SJSA1 (cell line): ENCODE results near the gene PCDH12. TPM values are rescaled to one million over a fixed set of nuclear protein-coding genes. Genes with fewer than 3 reads are reported as not detected.

Experiments
- DNase-seq, 2 experiments: peaks; one replicate each; pipeline ENCODE4 v3.0.0-alpha.2; 2015 to 2020; ENCODE audit warnings: low spot score in 2 of 2, low read depth in 1 of 2
- H3K27ac ChIP-seq: fragments of 250-450 bp; sonication (Bioruptor Pico); 2 replicates; pipeline ENCODE4 v1.5.1; 2020; ENCODE audit warnings: mild to moderate bottlenecking, moderate library complexity
- H3K27me3 ChIP-seq: fragments of 250-450 bp; sonication (Bioruptor Pico); replicated peaks from 2 replicates; pipeline ENCODE4 v1.5.1; 2020; ENCODE audit warnings: mild to moderate bottlenecking, moderate library complexity
- H3K36me3 ChIP-seq: fragments of 250-450 bp; sonication (Bioruptor Pico); 2 replicates; pipeline ENCODE4 v1.5.1; 2020; ENCODE audit warnings: mild to moderate bottlenecking
- H3K4me1 ChIP-seq: fragments of 250-450 bp; sonication (Bioruptor Pico); replicated peaks from 2 replicates; pipeline ENCODE4 v1.6.1; 2021; ENCODE audit warnings: mild to moderate bottlenecking
- H3K4me3 ChIP-seq: fragments of 250-450 bp; sonication (Bioruptor Pico); 2 replicates; pipeline ENCODE4 v1.5.1; 2020; ENCODE audit warnings: mild to moderate bottlenecking
- H3K9me3 ChIP-seq: fragments of 250-450 bp; sonication (Bioruptor Pico); replicated peaks from 2 replicates; pipeline ENCODE4 v1.5.1; 2020; ENCODE audit warnings: mild to moderate bottlenecking
- total RNA-seq: library from RNA; depleted of rRNA; stranded (reverse); fragments of >200 nt; shearing (Covaris generic); gene quantifications from 2 replicates; pipeline ENCODE4 v1.2.3, GENCODE V29; 2014; rRNA removed

The PCDH12 gene
- not detected in 2 replicates for total RNA-seq

DNA sequence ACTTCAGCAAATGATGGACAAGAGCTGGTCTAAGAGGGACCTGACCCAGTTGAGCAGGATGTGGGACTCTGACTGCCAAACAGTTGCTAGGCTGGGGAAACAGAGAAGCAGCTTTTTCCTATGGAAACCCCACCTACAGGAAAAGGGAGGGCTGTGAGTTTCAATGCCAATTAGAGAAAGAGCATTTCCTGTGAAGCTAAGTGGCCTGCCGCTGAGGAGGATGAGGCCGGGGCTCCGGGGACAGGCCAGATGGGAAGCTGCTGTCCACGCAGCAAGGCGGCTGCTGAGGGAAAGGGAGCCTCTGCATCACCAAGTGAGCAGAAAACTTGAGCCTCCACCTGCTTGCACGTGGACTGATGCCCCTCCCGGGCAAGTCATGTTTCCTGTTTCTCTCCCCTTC, at the start of gene PCDH12:
Gene PCDH12, minus strand, starts transcription at position 90 of the 400 bp plus-strand sequence. CDS start 351 bp downstream, outside the sequence.
- Histone ChIP-seq H3K4me3 (no peak within 1 kb of the TSS), H3K4me1 (peaks cover 3% of the 10 kb centered on the region), H3K36me3 (no peaks in the 10 kb centered on the region), H3K27ac (no peak within 1 kb of the TSS), H3K27me3 (no peaks in the 10 kb centered on the region), H3K9me3 (no peaks in the 10 kb centered on the region)
- DNase-seq, result peak in 1 of 2 experiments; percentile 44

DNA sequence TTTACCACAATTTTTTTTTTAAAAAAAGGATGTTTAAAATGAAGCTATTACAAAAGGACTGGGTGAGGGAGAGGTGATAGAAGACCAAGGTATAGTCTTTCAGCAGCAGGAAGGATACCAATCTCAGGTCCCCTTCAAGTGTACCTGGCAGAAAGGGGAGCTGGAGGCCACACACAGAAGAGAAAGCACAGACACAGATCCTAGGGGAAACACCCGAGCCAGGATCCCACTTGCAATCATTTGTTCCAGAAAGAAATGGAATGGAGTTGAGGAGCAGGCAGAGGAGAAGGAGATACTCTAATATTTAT, 49.2 kb upstream of the PCDH12 start:
- no peaks in the 10 kb centered on the region for H3K27me3 ChIP-seq
- peaks cover 37% of the 10 kb centered on the region for H3K36me3 ChIP-seq
- no peak overlapping the region for H3K27ac ChIP-seq
- DNase-seq, result no peak
- H3K4me3 ChIP-seq, result no peak overlapping the region
- H3K9me3 ChIP-seq, result no peaks in the 10 kb centered on the region
- peaks cover 2% of the 10 kb centered on the region for H3K4me1 ChIP-seq

DNA sequence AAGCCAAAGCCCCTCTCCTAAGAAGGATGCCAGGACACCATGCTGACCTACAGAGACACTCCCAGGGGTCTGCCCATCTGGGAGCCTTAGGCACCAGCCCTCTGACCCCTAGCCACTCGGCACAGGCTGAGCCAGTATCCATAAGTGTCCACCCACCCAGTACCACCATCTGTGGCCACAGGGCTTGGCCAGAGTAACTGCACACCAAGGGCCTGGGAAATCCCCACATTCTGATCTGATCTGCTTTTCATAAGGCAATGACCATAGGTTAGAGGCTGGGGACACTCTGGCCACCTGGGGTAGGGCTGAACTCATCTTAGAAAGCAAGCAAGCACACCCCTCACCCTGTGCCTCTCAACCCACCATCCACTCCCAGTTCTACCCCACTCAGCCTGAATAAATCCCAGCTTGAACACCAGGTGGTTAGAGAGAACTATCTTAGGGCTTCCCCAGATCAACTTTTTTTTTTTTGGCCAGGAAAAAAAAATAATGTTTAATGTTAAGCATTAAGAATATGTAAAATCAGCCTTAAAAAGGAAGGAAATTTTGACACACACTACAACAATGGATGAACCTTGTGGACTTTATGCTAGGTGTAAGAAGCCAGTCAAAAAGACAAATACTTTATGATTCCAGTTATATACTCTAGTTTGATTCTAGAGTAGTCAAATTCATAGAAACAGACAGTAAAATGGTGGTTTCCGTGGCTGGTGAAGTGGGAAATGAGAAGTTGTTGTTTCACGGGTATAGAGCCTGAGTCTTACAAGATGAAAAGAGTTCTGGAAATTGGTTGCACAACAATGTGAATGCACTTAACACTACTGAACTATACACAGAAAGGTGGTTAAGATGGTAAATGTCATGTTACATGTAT, 48.6 kb upstream of the PCDH12 start:
- peaks cover 41% of the 10 kb centered on the region for H3K36me3 ChIP-seq
- no peak overlapping the region for H3K27ac ChIP-seq
- H3K4me3 ChIP-seq, result no peak overlapping the region
- no peaks in the 10 kb centered on the region for H3K9me3 ChIP-seq
- no peak for DNase-seq
- no peaks in the 10 kb centered on the region for H3K27me3 ChIP-seq
- no peaks in the 10 kb centered on the region for H3K4me1 ChIP-seq

DNA sequence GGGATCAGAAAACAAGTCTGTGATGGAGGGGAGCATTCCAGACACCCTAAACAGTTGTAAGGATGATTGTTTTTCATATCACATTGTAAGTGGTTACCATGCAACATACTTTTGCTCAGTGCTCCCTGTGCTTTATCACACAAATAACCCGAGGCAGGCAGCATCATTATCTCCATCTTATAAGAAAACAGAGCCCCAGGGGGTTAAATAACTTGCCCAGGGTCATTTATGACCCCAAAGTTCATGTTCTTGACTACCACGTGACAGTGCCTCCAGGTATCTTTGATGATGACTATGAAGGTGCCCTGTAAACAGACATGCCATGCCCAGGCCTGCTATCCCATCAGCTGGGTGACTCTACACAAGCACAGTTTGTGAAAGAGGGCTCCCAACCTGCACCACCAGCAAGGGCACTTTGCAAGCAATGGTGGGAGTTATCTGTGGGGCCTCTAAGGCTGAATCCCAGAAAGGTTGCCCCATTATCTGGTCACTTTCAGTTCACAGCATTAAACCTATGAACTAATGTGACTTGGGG, 45.3 kb upstream of the PCDH12 start:
- no peaks in the 10 kb centered on the region for H3K27me3 ChIP-seq
- no peaks in the 10 kb centered on the region for H3K4me1 ChIP-seq
- no peaks in the 10 kb centered on the region for H3K9me3 ChIP-seq
- peaks cover 57% of the 10 kb centered on the region for H3K36me3 ChIP-seq
- no peak overlapping the region for H3K27ac ChIP-seq
- DNase-seq, result no peak
- no peak overlapping the region for H3K4me3 ChIP-seq

DNA sequence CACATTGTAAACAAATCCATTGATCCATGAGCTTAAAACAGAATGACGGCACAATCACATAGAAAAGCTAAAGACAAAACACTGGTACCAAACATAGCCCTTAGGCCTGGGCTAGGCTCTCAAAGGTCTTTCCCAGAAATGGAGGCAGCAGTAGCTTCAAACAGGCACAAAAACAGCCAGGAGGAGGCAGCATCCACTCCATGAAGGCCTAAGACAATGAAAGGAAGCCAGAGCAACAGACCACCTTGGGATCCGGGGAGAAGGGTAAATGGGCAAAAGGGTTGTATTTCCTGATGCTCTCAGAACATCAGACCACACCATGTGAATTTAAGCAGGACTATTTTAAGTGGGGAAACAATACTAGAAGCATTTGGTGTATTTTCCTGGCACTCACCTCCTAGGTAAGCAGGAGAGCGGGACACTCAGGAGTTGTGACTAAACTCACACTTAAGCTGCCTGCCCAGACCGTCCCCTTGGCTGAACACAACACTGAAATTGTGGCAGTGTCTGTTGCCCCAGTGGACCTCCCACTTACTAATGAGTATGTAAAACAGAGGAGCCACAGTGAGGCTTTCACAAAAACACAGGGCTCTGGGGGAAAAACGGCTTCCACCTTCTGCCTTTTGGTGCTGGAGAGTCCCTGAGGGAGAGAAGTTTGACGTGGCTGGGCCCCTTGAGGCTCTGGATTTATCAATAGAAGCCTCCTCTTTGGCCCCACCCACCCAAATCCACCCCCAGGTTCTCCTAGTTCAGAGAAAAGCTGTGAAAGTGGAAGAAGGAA, 42.9 kb upstream of the PCDH12 start:
- Histone ChIP-seq H3K36me3 (peaks cover 52% of the 10 kb centered on the region), H3K27ac (no peak overlapping the region), H3K4me3 (no peak overlapping the region), H3K4me1 (no peaks in the 10 kb centered on the region), H3K9me3 (no peaks in the 10 kb centered on the region), H3K27me3 (no peaks in the 10 kb centered on the region)
- no peak for DNase-seq

DNA sequence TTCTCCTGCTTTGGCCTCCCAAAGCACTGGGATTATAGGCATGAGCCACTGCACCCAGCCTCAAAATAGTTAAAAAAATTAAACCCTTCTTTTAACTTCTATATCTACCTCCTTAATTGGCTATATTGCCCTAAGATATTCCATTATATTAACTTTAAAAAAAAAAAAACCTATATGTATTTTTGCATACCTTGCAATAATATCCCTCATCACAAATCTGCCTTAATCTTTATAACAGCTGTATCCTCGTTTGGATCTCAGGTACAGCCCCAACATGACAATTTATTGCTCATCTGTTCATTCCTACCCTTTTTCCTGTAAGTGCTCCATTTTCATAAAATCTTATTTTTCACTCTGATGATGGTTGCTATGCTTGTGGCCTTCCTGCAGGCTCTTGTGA, 42.2 kb upstream of the PCDH12 start:
- Histone ChIP-seq H3K27me3 (no peaks in the 10 kb centered on the region), H3K36me3 (peaks cover 48% of the 10 kb centered on the region), H3K9me3 (no peaks in the 10 kb centered on the region), H3K4me3 (no peak overlapping the region), H3K4me1 (no peaks in the 10 kb centered on the region), H3K27ac (no peak overlapping the region)
- no peak for DNase-seq

DNA sequence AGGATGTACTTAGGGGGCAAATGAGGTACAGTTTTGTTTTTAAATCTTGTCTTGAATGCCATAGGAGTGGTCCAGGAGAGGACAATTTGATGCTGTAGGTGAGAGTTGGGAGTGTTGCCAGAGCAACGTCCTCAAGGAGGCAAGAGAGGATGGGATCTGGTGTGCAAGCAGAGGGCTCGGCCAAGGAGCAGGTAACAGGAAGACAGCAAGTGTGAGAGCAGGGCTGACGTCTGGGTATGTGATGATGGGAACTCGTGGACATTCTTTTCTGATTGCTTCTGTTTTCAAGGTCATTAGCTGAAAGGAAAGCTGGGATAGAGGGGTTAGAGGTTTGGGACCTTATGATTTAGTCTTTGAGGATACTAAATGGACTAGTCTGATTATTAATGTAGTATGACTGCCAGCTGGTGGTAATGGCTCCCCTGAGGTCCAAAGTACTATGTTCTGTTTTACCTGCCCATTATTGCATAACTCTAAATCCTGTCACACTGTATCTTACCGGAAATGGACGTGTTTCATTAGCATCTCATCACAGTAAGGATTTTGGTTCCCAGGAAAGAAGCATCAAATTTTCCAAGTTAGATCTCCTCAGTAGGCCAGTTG, 39.5 kb upstream of the PCDH12 start:
- H3K36me3 ChIP-seq, result peaks cover 47% of the 10 kb centered on the region

DNA sequence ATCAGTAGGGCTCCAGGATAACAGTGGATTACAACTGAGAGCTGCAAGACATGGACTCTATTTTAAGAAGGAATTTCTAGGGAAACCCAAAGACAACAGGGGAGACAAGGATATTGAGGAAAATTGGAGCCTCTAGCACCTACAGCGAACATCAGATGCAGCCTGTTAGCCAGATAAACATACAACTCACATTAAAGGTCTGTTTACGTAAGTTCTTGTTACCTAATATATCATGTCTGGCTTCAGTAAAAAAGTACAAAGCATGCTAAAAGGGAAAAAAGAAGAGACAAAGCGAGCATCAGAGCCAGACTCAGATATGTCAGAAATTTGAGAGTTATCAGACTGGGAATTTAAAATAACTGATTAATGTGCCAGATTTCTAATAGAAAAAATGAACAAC, 37.7 kb upstream of the PCDH12 start:
- no peak for DNase-seq
- H3K36me3 ChIP-seq, result peaks cover 46% of the 10 kb centered on the region

More for the DNA sequence above, 39.5 kb upstream of the PCDH12 start:
- no peak overlapping the region for H3K27ac ChIP-seq
- H3K4me3 ChIP-seq, result no peak overlapping the region
- no peaks in the 10 kb centered on the region for H3K9me3 ChIP-seq
- no peaks in the 10 kb centered on the region for H3K4me1 ChIP-seq
- DNase-seq, result no peak
- no peaks in the 10 kb centered on the region for H3K27me3 ChIP-seq

DNA sequence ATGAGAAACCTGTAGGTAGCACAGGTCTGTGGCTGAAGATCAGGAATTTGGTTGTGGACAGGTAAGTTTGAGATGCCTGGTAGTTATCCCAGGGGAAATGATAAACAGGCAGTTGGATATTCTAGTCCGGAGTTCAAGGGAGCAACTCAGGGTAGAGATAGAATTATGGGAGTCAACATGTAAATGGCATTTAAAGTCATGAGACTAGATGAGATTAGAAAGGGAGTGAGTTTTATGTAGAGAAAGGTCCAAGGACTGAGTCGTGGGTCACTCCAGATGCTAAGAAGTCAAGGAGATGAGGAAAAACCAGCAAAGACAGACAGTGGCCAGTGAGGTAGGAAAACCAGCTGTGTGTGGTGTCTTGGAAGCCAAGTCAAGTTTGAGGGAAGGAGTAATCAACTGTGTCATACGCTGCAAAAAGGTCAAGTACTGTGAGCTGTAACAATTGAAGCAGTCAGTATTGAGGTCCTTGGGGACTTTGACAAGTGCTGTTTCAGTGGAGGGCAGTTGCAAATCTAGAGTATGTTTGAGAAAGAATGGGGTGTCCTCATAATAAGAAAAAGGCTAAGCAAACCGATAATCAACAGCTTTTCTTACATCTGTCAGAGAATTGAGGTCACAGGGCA, 36.6 kb upstream of the PCDH12 start:
- Histone ChIP-seq H3K9me3 (no peaks in the 10 kb centered on the region), H3K27ac (no peak overlapping the region), H3K4me1 (no peaks in the 10 kb centered on the region), H3K36me3 (peaks cover 41% of the 10 kb centered on the region), H3K27me3 (no peaks in the 10 kb centered on the region), H3K4me3 (no peak overlapping the region)
- no peak for DNase-seq

More for the DNA sequence above, 37.7 kb upstream of the PCDH12 start:
- Histone ChIP-seq H3K27me3 (no peaks in the 10 kb centered on the region), H3K4me1 (no peaks in the 10 kb centered on the region), H3K9me3 (no peaks in the 10 kb centered on the region), H3K4me3 (no peak overlapping the region), H3K27ac (no peak overlapping the region)

DNA sequence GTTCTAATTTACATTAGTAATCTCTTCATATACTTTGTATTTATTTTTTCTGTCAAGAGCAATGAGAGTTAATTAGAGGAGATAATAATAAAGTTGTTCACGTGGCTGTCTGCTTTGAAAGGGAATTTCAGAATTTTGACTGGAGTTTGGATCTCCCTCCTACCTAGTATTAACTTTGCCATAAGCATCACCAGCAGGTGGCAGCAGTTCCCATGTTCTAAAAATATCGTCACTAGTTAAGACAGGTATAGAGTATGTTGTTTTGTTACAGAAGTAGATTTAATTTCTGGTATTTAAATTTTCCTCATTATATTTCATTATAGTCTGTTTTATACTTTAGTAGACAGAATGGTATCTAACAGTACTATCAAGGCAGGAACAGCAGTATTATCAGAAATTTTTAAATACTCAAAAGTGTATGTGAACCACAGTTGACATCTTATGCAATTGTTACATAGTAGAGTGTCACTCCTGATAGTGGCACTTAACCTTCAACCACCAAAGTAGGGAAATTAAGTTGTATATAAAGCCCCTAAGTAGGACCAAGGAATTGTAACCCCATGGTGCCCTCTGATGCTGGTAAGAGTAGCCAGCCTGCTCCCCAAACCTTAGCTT, 34.5 kb upstream of the PCDH12 start:
- Histone ChIP-seq H3K27me3 (no peaks in the 10 kb centered on the region), H3K4me3 (no peak overlapping the region), H3K36me3 (peaks cover 46% of the 10 kb centered on the region), H3K9me3 (no peaks in the 10 kb centered on the region), H3K27ac (no peak overlapping the region), H3K4me1 (no peaks in the 10 kb centered on the region)
- DNase-seq, result peak; percentile 69 to 72

DNA sequence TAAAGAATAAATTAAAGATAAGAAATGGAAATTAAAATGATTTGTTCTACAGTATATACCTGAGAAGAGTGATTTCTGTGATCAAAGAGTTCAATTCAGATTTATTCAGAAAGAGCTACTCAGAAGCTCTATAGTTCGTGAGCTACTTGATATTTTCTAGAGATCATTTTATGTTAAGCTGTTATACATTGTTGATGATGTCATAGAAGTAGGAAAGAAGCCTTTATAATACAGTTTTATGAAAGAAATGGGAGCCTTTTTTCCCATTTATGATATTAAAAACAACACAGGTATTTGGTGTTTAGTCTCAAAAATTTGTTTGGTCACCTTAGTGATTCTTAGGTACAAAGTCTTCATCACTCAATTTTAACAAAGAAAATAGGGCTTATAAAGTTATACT, 31.7 kb upstream of the PCDH12 start:
- Histone ChIP-seq H3K4me1 (no peaks in the 10 kb centered on the region), H3K27me3 (no peaks in the 10 kb centered on the region), H3K27ac (no peak overlapping the region), H3K9me3 (no peaks in the 10 kb centered on the region), H3K4me3 (no peak overlapping the region), H3K36me3 (peaks cover 66% of the 10 kb centered on the region)
- DNase-seq, result no peak

DNA sequence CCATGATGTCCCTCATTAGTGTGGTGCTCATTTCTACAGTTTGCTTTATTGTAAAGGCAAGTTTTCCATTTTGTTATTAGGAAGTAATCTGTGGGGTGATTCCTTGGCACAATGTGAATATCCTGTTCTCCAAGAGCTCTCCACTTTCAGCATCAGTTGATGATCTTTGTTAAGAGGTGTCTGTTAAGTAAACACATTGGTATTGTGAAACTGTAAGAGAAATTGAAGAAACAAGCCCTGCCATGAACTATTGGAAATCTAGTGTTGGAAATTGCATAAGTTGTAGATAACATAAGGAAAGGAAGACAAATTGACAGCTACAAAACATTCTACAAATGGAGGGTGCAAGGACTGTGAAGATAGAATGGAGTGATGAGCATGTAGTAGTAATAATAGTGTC, 28.1 kb upstream of the PCDH12 start:
- no peak overlapping the region for H3K27ac ChIP-seq
- H3K4me3 ChIP-seq, result no peak overlapping the region
- peaks cover 74% of the 10 kb centered on the region for H3K36me3 ChIP-seq
- no peaks in the 10 kb centered on the region for H3K27me3 ChIP-seq
- no peaks in the 10 kb centered on the region for H3K9me3 ChIP-seq
- no peaks in the 10 kb centered on the region for H3K4me1 ChIP-seq
- DNase-seq, result no peak

DNA sequence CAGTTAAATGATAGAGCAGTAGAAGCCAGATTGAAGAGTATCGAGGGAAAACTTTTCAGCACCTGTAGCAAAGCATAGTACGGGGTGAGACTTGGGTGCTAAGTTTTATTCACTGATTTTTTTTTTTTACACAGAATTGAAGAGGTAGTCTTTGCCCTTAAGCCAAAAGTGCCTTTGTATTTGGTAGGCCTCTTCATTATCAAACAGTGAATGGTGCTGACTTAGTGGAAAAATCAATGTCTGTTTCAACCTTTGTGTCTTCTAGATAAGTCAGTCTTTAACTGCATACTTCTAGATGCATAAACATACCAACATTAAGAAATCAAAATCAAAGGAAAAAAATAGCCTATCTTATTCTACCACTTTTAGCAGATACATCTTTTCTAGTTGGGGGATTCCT, 24.6 kb upstream of the PCDH12 start:
- no peak for DNase-seq
- H3K27me3 ChIP-seq, result no peaks in the 10 kb centered on the region
- no peaks in the 10 kb centered on the region for H3K9me3 ChIP-seq
- H3K27ac ChIP-seq, result no peak overlapping the region
- peaks cover 99% of the 10 kb centered on the region for H3K36me3 ChIP-seq
- no peaks in the 10 kb centered on the region for H3K4me1 ChIP-seq
- H3K4me3 ChIP-seq, result no peak overlapping the region
